SKM-1 (cell line): Measurements from ENCODE around the gene TBKBP1.

ENCODE experiments used
- DNase-seq: peaks from one replicate; lab custom pipeline; 2025; ENCODE audit not compliant: unreplicated experiment; lab: John Stamatoyannopoulos, UW

Gene TBKBP1

DNA sequence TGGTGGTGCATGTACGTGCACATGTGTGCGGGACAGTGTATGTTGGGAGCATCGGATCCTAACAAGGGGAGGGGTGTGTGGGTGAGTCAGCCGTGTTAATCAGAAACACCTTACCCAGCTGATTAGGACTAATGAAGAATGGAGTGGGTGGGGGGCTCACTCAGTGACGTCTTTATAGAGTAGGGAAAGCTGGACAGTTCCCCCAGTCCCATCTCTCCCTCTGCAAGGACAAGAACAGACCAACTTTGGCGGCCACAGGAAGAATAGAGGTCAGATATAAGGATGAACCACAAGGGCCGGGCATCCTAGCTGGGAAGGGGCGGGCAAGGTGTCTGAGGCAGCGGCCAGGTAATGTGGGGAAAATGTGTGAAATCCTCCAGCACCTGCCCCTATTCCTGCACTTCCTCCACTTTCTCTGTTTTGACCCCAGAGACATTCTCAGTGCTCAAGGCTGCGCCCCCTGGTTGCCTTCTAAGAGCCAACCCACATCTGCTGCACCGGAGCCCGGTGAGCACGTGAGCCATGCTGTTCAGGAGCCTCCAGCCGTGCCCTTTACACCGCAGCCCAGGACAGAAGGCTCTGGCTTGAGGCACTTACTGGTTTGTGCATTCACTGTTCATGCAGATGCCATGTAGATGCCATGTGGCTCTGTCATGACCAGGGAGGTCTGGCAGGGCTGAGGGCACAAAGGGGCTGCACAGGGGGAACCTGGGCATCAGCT is 20.2 kb downstream of the TBKBP1 start:
- no peak for DNase-seq

- DNase-seq, result no peak
These were observed 20.9 kb downstream of the TBKBP1 start for GRCh38 chr17:47714773-47715396.

DNA sequence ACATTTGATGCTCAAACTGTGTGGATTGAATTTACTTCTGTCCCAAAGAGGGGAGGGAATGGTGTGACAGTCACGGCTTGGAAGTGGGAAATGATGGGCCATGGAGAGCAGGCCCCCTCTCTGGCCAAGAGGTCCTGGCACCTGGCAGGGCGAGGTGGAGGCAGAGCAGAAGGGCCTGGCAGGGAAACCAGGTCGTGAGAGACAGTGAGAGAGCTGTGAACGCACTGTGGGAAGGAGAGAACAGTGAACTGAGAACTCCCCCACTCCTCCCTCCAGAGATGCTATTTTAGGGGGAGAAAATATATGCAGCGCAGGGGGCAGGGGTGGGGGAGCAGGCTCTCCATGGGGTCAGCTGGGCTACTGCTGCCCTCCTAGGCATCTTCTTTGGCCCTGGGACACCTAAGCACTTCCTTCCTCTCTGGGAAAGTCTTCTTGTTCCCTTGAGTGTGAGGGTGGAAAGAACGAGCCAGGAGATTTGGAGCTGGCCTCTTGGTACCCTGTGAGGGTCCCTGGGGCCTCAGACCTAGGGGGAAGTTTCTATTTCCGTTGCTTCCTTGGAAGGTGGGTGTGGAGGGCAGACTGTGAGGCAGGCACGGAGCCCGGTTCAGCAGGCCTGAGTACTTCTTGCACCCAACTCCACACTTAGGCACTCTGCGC is 21.8 kb downstream of the TBKBP1 start:
- DNase-seq, result no peak

- DNase-seq, result no peak
These were observed 22.4 kb downstream of the TBKBP1 start for GRCh38 chr17:47716375-47716774.

GRCh38 chr17:47717261-47717697 is 23.3 kb downstream of the TBKBP1 start:
- DNase-seq, result no peak

GRCh38 chr17:47717979-47718621 is 24.1 kb downstream of the TBKBP1 start:
- no peak for DNase-seq

- no peak for DNase-seq
These were observed 24.9 kb downstream of the TBKBP1 start for GRCh38 chr17:47718634-47719405.

DNA sequence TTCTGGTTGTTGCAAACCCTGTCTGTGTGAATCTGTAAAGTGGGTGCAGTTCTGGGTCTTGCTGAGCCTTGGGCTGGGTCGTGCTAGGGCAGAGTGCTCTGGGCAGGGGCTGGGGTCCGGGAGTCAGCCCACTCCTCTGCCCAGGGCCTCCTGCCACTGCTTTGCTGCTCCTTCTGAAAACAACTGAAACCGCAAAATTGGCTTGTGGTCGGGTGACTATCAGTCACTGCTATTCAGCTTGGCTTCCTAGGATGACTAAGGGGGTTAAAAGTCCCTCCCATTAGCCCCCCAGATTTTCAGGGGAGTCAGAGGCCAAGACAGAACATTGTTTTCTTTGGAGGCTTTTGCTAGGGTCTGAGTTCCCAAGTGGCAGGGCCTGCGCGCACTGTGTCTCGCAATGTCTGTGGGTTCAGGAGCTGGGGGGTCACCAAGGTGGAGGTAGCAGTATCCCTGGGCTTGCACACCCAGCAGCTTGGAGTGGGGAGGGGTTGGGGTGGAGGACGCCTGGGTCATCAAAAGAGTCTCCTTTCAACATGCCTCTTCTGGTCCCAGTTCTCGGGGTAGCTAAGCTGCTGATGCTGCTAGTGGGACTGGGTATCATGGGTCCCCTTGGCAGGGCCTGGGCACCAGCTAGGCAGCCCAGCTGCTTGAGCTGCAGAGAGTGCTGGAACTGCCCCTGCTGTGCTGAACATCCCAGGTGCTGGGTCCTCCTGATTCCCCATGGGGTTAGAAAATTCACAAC is 25.6 kb downstream of the TBKBP1 start:
- no peak for DNase-seq

- DNase-seq, result no peak
These were observed 26.2 kb downstream of the TBKBP1 start for GRCh38 chr17:47720196-47720595.

- no peak for DNase-seq
These were observed 27.0 kb downstream of the TBKBP1 start for GRCh38 chr17:47720754-47721533.

DNA sequence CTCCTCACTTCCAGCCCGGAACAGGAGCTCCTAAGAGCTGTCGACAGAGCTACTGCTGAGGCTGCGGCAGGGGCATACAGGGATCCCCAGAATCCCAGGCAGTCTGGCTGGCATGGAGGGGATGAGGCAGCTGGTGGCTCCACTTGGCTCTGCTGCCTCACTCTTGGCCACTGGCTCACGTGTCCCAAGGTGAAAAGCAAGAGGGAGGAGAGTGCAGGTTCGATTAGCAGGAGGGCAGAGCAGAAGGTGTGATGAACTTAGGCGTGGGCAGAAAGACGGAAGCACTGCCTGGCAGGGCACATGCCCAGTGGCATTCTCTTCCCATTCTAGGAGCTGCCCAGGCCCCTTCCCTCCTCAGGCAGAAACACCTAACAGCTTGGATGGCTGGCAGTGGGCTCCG is 27.8 kb downstream of the TBKBP1 start:
- DNase-seq, result no peak

DNA sequence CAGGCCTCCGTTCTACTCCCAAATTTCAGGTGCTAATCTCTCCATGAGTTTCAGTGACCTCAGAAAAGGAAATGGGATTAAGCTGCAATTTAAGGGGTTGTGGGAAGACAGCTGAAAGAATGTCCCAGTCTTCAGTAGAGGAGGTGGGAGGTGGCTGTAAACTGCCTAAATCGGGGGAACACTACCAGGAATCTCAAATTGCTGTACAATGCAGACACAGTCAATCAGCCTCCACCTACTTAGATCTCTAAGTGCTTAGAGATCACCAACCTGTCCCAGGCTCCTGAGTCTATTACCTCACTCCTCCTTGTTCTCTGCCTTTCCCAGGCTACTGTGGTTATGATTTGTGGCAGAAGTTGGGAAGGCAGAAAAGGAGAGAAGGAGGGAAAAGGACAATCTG is 30.7 kb downstream of the TBKBP1 start:
- no peak for DNase-seq

DNA sequence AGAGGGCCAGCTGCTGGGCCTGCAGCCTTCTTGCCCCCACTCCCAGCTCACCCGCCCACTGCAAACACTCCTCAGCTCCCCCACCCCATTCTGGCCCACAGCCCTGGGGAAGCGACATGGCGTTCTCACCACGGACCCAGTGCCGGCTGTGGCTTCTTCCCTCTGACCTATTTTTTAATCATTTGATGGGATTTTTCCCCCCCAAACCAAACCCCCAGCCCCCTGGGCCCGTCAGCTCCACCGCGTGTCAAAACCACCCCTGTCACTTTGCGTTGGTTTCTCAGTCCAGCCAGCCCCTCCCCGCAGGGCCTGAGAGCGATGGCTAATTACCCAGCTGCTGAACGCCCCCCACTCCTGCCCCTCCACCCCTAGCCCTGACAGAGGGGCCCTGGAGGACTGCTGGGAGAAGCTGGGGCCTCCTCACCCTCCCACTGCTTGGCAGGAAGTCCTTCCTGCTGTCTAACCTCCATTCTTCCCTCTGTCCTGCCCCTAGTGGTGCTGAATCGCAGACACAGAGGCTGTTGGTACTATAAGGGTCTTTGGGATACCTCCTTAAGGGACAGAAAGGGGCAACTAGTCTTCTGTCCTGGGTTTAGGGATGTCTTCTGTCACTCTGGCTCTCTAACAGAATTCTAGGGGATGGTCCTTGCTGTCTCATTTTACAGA is 31.6 kb downstream of the TBKBP1 start:
- DNase-seq, result no peak

GRCh38 chr17:47726796-47727703 is 33.1 kb downstream of the TBKBP1 start:
- DNase-seq, result no peak

DNA sequence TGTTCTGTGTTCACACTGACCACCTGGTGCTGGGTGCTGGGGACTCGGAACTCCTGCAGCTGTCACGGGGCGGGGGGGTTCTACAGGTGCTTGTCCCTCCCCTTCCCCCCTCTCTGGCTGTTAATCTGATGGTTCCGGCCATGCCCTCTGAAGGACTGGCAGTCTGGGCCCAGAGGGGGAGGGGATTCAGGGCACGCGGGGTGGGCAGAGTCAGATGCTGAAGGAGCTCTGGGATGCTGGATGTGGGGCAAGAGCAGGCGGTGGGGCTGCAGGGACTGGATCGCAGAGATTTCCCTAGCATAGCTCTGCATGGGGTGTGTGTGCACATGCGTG is 33.7 kb downstream of the TBKBP1 start:
- no peak for DNase-seq

GRCh38 chr17:47728214-47728877 is 34.4 kb downstream of the TBKBP1 start:
- DNase-seq, result no peak

DNA sequence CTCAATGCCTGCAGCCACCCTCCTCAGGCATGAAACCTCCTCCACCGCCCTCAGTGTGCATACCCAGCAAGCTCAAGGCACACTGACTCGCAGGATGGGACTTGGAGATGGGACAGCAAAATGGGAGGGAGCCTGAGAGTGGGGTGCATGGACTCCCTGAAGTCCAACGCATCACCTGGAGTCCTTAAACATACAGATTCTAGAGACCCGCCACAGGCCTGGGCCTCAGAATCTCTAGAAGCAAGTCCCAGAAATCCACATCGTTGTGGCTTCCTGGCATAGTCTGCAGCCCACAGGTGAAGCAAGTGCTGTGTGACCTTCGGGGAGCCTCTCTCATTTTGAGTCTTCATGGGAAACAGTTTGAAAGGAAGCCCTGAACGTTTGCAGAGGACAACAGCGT is 35.5 kb downstream of the TBKBP1 start:
- no peak for DNase-seq

- DNase-seq, result no peak
These were observed 36.7 kb downstream of the TBKBP1 start for GRCh38 chr17:47730681-47731080.
